ENCODE measurements around the gene MAOB.

- no peak for TF ChIP-seq CTCF (IDR thresholded peaks at IDR 0.05)
- TF ChIP-seq TCF7 (CRISPR knock-in tag; IDR thresholded peaks at IDR 0.05; ENCODE audit: low read depth), result no peak
- no peak for TF ChIP-seq SP1 (CRISPR knock-in tag; conservative IDR thresholded peaks at IDR 0.05)
- no peak for TF ChIP-seq FOXK1 (CRISPR knock-in tag; IDR thresholded peaks at IDR 0.05)
- no peak for TF ChIP-seq NFE2L1 (CRISPR knock-in tag; IDR thresholded peaks at IDR 0.05)
- TF ChIP-seq USF2 (CRISPR knock-in tag; IDR thresholded peaks at IDR 0.05), result no peak
These were observed 3.2 kb downstream of the MAOB start for GRCh38 chrX:43878906-43879526.
